H1 (cell line): Measurements from ENCODE around the gene ATE1.
"Not testable (repeated sequence)": the region's sequence is repeated elsewhere in the genome, so short reads cannot be mapped to it uniquely, and the experiment has no call there.

ENCODE experiments used
- CEBPB ChIP-seq: IDR thresholded peaks from 2 replicates; pipeline ENCODE4 v1.6.1; 2012; ENCODE audit warnings: low read depth, low read length
- CHD2 ChIP-seq: IDR thresholded peaks from 2 replicates; pipeline ENCODE4 v1.6.1; 2012; ENCODE audit warnings: low read length, improper control_type of control experiment
- EZH2 ChIP-seq: fragments of 200-600 bp; sonication (generic); IDR thresholded peaks from 2 replicates; pipeline ENCODE4 v1.7.1; 2012; ENCODE audit warnings: low read depth, mild to moderate bottlenecking, moderate library complexity, low read length, inconsistent platforms; ENCODE audit not compliant: severe bottlenecking
- JUN ChIP-seq: IDR thresholded peaks from 2 replicates; pipeline ENCODE4 v1.6.1; 2011; ENCODE audit warnings: low read depth, mild to moderate bottlenecking, improper control_type of control experiment, low read length
- POLR2A ChIP-seq, 2 experiments: IDR thresholded peaks; 1 replicate in 1 of 2; 2 replicates in 1 of 2; pipeline ENCODE4 v1.6.1; 2011; ENCODE audit warnings: low read depth in 2 of 2, low read length in 2 of 2, mild to moderate bottlenecking in 2 of 2; ENCODE audit errors: control extremely low read depth in 1 of 2
- POU5F1 ChIP-seq: IDR thresholded peaks from 2 replicates; pipeline ENCODE4 v1.6.1; 2011; ENCODE audit warnings: low read depth, mild to moderate bottlenecking, low read length, moderate library complexity
- SRF ChIP-seq: IDR thresholded peaks from 2 replicates; pipeline ENCODE4 v1.6.1; 2011; ENCODE audit warnings: mild to moderate bottlenecking, low read depth, low read length, moderate library complexity
- TCF12 ChIP-seq: IDR thresholded peaks from 2 replicates; pipeline ENCODE4 v1.6.1; 2011; ENCODE audit warnings: low read depth, mild to moderate bottlenecking, low read length
- TF ChIP-seq, protein P1 (sequence below): IDR thresholded peaks from 2 replicates; pipeline ENCODE4 v1.6.1; 2011; ENCODE audit warnings: low read length, improper control_type of control experiment
- TF ChIP-seq, protein P2 (sequence below), 3 experiments: IDR thresholded peaks; 1 replicate in 2 of 3; 2 replicates in 1 of 3; pipeline versions ENCODE4 v1.5.1 to v1.6.1; 2011; ENCODE audit warnings: low read length in 3 of 3, mild to moderate bottlenecking in 3 of 3, inconsistent platforms in 2 of 3, low read depth in 1 of 3, moderate library complexity in 1 of 3; ENCODE audit not compliant: insufficient read depth in 1 of 3; ENCODE audit errors: control extremely low read depth in 1 of 3

GRCh38 chr10:121969086-121969485 is 41.3 kb upstream of the ATE1 start:
- not testable (repeated sequence) for TF ChIP-seq TCF12; JUN; POLR2A (IDR thresholded peaks at IDR 0.05; ENCODE audit: control extremely low read depth in 1 of 2, low read depth in 2 of 2, low read length in 2 of 2); CEBPB; CHD2; SRF; POU5F1; EZH2
- TF ChIP-seq, protein P1, sequence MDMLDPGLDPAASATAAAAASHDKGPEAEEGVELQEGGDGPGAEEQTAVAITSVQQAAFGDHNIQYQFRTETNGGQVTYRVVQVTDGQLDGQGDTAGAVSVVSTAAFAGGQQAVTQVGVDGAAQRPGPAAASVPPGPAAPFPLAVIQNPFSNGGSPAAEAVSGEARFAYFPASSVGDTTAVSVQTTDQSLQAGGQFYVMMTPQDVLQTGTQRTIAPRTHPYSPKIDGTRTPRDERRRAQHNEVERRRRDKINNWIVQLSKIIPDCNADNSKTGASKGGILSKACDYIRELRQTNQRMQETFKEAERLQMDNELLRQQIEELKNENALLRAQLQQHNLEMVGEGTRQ: not testable (repeated sequence)
- TF ChIP-seq, protein P2, sequence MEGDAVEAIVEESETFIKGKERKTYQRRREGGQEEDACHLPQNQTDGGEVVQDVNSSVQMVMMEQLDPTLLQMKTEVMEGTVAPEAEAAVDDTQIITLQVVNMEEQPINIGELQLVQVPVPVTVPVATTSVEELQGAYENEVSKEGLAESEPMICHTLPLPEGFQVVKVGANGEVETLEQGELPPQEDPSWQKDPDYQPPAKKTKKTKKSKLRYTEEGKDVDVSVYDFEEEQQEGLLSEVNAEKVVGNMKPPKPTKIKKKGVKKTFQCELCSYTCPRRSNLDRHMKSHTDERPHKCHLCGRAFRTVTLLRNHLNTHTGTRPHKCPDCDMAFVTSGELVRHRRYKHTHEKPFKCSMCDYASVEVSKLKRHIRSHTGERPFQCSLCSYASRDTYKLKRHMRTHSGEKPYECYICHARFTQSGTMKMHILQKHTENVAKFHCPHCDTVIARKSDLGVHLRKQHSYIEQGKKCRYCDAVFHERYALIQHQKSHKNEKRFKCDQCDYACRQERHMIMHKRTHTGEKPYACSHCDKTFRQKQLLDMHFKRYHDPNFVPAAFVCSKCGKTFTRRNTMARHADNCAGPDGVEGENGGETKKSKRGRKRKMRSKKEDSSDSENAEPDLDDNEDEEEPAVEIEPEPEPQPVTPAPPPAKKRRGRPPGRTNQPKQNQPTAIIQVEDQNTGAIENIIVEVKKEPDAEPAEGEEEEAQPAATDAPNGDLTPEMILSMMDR (IDR thresholded peaks at IDR 0.05; ENCODE audit: control extremely low read depth in 1 of 3, insufficient read depth in 1 of 3, low read depth in 1 of 3, low read length in 3 of 3): not testable (repeated sequence)
